H1 (cell line): Measurements from ENCODE around the gene DENND5B. TPM values are rescaled to one million over a fixed set of nuclear protein-coding genes. Genes with fewer than 3 reads are reported as not detected.
A peak's percentile ranks its signal among the peaks of the same experiment; 100 is the strongest.

ENCODE experiments used
- CHD7 ChIP-seq: fragments of 300-600 bp; sonication (generic); IDR thresholded peaks from 2 replicates; pipeline ENCODE4 v1.7.1; 2012; ENCODE audit warnings: low read length, moderate library complexity, mild to moderate bottlenecking, inconsistent platforms; ENCODE audit not compliant: insufficient replicate concordance
- polyA plus RNA-seq, 7 experiments: library from polyadenylated mRNA; depleted of rRNA in 3 of 7; stranded (reverse) in 5 of 7; unstranded in 2 of 7; fragments of >200 nt in 5 of 7; fragments of 200-250 nt in 2 of 7; gene quantifications; 1 replicate in 5 of 7; 2 replicates in 1 of 7; 4 replicates in 1 of 7; pipeline versions ENCODE4 v1.2.1 to v1.2.3, GENCODE V29; 2011 to 2013; ENCODE audit warnings: missing spikeins in 2 of 7, mixed read lengths in 2 of 7
- total RNA-seq: library from RNA; stranded (reverse); fragmentation: NEBNext Ultra II Directional; extraction: Animal tissue kit (Norgen Biotek cat#: 25700); gene quantifications from 2 replicates; pipeline ENCODE4 v1.2.1, GENCODE V29; 2021

Gene DENND5B
- total and polyA plus RNA-seq, 2 of the 8 experiments (the other 6 are each of a cell fraction or from before 2014, with no cell fraction given), result 13.4 to 20.2 TPM

DNA sequence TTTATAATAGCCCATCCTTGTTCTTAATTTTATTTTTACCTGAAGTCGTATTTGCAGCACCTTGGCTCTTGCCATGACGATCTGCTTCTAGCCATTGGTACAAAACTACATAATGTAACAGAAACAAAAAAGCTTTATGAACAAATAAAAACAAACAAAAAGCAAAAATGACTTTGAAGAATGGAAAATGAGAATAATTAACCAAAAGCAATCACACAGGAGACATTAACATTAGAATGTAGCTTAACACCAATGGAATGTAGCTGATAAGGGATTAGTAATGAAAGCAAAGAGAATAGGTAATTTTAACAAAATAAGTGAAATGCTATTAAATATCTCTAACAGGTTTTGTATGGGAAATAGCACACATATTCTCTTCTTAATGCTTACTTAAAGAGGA lies 91.4 kb downstream of the DENND5B start (continued):
- TF ChIP-seq CHD7, result peak; percentile 92
